HG03159 (cell line): ENCODE measurements around the gene COL23A1.
"Not testable (repeated sequence)": the region's sequence is repeated elsewhere in the genome, so short reads cannot be mapped to it uniquely, and the experiment has no call there.

Source experiments
- ATAC-seq: cut with Tn5 transposase; IDR thresholded peaks from one replicate; pipeline ENCODE4 v1.9.1; 2021; ENCODE audit warnings: mild to moderate bottlenecking, moderate library complexity; ENCODE audit not compliant: unreplicated experiment

Gene COL23A1

GRCh38 chr5:178511172-178511571, 79.0 kb downstream of the COL23A1 start:
- ATAC-seq: no peak

- ATAC-seq: no peak
Observed at GRCh38 chr5:178509491-178510057, 80.6 kb downstream of the COL23A1 start.

- no peak for ATAC-seq
Observed at GRCh38 chr5:178507151-178507932, 82.9 kb downstream of the COL23A1 start.

GRCh38 chr5:178505639-178506407, 84.4 kb downstream of the COL23A1 start:
- ATAC-seq: no peak

- no peak for ATAC-seq
Observed at GRCh38 chr5:178504340-178504960, 85.7 kb downstream of the COL23A1 start.

- ATAC-seq: no peak
Observed at GRCh38 chr5:178502401-178503100, 87.6 kb downstream of the COL23A1 start.

GRCh38 chr5:178499352-178499751, 90.8 kb downstream of the COL23A1 start:
- no peak for ATAC-seq

- no peak for ATAC-seq
Observed at GRCh38 chr5:178496642-178497041, 93.6 kb downstream of the COL23A1 start.

- ATAC-seq: no peak
Observed at GRCh38 chr5:178496214-178496613, 94.0 kb downstream of the COL23A1 start.

GRCh38 chr5:178495706-178496105, 94.5 kb downstream of the COL23A1 start:
- no peak for ATAC-seq

- ATAC-seq: no peak
Observed at GRCh38 chr5:178492278-178492677, 97.9 kb downstream of the COL23A1 start.

- ATAC-seq: no peak
Observed at GRCh38 chr5:178490935-178491652, 99.1 kb downstream of the COL23A1 start.

- ATAC-seq: no peak
Observed at GRCh38 chr5:178489271-178489976, 100.8 kb downstream of the COL23A1 start.

GRCh38 chr5:178488696-178489095, 101.5 kb downstream of the COL23A1 start:
- no peak for ATAC-seq

GRCh38 chr5:178487911-178488600, 102.1 kb downstream of the COL23A1 start:
- no peak for ATAC-seq

GRCh38 chr5:178486878-178487512, 103.2 kb downstream of the COL23A1 start:
- ATAC-seq: not testable (repeated sequence)

GRCh38 chr5:178486239-178486641, 104.0 kb downstream of the COL23A1 start:
- ATAC-seq: no peak

- no peak for ATAC-seq
Observed at GRCh38 chr5:178483620-178484019, 106.6 kb downstream of the COL23A1 start.
